Activated CD4-positive, alpha-beta T cell treated with anti-CD3 and anti-CD28 coated beads for 48 hours (primary cell): ENCODE data around the gene DGKE.

Experiments
- DNase-seq: peaks from one replicate; pipeline ENCODE4 v3.0.0-alpha.2; 2020

DGKE gene

GRCh38 chr17:56892333-56892732, 58.4 kb downstream of the DGKE start:
- DNase-seq = no peak

DNA sequence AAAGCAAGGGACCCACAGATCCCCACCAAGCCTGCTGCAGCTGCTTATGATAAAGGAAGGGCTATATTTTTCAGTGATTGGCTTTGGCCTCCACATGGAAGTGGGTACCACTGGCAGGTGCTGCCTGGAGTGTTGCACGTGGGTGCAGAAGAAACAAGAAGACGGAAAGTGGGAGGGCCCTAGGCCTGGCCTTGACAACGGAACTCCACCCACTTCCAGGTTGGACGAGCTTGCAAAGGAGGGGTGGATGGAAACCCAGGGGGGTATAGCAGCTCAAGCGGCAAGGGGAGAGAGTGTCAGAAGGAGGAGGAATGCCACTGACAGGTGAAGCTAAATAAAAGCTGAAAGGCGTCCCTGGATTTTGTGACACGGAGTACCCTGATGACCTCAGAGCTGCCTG, 59.6 kb downstream of the DGKE start:
- DNase-seq = no peak

GRCh38 chr17:56894859-56895455, 61.0 kb downstream of the DGKE start:
- DNase-seq = no peak

GRCh38 chr17:56896217-56896967, 62.4 kb downstream of the DGKE start:
- no peak for DNase-seq

GRCh38 chr17:56896968-56897359, 63.0 kb downstream of the DGKE start:
- no peak for DNase-seq

DNA sequence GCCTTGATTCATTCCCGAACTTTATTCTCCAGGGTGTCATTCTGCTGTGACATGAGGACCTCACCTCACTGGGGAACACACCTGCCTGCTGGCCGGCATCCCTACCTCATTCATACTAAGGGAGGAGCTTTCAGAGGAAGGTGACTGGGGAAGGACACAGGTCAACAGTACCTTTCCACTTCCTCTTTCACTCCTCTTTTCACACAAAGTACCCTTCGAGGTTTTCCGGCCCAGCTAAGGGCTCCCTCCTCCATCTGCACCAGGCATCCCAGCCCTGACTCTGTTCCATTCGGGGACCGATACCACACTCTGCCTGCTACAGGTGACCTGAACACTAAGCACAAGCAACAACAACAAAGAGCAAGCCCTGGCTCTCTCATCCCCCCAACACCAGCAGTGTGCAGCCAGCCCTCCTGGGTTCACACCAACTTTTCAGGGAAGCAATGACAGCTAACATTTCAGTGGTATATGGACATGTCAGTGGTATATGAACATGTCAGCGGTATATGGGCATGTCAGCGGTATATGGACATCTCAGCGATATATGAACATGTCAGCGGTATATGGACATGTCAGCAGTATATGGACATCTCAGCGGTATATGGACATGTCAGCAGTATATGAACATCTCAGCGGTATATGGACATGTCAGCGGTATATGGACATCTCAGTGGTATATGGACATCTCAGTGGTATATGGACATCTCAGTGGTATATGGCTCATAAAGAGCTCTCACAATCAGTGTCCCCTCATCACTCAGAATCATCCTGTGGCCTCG, 63.9 kb downstream of the DGKE start:
- DNase-seq = no peak

- DNase-seq = no peak
Observed at GRCh38 chr17:56898874-56899273, 64.9 kb downstream of the DGKE start.

- DNase-seq = no peak
Observed at GRCh38 chr17:56899403-56899802, 65.5 kb downstream of the DGKE start.

GRCh38 chr17:56902348-56902747, 68.4 kb downstream of the DGKE start:
- DNase-seq = no peak

- DNase-seq = no peak
Observed at GRCh38 chr17:56903560-56903959, 69.6 kb downstream of the DGKE start.

DNA sequence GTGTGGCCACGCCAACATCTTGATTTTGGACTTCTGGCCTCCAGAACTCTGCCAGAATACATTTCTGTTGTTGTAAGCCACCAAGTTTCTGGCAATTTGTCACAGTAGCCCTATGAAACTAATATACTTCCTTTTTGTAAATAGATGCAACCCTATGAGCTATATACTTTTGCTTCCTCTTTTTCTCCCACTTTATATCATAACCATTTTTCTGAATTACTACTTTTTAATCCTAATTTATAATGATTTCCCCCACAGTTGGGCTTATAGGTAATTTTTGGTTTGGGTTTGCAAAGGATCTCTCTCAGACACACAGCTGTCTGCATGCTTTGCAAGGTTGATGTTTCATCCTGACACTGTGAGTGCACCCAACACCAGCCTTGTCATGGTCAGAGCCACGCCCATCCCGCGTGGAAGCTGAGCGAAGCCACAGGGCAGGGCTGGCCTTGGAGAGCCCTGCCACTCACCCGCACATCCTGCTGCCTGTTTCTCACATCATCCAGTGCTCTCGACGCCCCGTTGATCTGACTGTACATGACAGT, 74.1 kb downstream of the DGKE start:
- peak; percentile 54 for DNase-seq

- DNase-seq = no peak
Observed at GRCh38 chr17:56909742-56910508, 76.0 kb downstream of the DGKE start.

GRCh38 chr17:56910509-56911235, 76.7 kb downstream of the DGKE start:
- DNase-seq = no peak

GRCh38 chr17:56912105-56912999, 78.4 kb downstream of the DGKE start:
- DNase-seq = no peak

GRCh38 chr17:56913000-56913311, 79.0 kb downstream of the DGKE start:
- DNase-seq = no peak

DNA sequence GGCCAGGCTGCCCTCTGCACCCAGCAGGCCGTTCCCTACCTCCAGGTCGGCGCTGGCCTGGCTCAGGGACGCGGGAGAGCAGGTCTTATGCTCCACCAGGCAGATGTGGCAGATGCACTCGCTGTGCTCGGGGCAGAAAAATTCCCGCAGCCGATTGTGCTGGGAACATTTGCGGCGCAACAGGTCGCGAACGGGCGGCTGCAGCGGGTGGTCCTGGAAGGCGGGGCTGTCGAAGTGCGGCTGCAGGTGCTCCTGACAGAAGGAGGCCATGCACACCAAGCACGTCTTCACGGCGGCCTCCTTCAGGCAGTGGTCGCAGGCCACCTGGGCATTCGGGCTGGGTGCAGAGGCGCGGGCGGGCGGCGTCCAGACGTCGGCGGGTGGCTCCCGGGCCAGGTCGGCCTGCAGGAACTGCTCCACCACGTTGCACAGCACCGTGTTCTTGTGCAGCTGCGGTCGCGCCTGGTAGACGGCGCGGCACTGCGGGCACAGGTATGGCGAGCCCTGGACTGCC, 79.5 kb downstream of the DGKE start:
- DNase-seq = no peak

- peak; percentile 92 for DNase-seq
Observed at GRCh38 chr17:56913867-56914580, 80.1 kb downstream of the DGKE start, which contains the start of gene TRIM25. Gene TRIM25 (minus strand): TSS chr17:56914049. CDS start chr17:56913988, 61 bp downstream.

DNA sequence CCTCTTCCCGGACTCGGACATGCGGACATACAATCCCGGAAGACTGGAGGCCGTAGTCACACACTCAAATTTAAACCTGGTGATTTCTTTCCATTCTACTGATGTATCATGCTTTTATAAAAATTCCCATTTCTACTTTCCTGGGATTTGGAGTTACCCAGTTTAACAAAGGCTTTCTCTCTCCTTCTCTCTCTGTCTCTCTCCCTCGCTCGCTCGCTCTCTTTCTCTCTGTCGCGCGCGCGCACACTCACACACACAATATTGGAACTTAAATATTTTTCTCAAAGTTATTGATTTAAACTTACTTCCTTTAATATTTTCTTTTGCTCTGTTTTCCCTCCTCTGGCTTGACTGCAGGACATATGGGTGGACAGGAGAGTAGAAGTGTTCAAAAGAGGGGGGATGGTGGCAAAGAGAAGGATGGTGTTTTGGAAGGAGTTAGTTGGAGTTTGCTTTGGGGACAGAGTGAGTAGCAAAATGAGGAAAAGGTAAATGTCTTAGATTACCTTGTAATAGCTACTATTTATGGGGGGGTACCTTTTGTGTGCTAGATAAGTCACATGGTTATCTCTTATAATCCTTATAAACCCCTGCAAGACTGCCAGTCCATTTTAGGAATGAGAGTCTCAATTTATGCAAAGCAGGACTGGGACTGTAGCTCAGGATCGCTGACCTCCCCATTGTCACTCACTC, 80.8 kb downstream of the DGKE start:
- peak; percentile 36 for DNase-seq

GRCh38 chr17:56917559-56918296, 83.8 kb downstream of the DGKE start:
- no peak for DNase-seq
